AG09309 (cell line): ENCODE measurements around the gene TPD52L3.

Source experiments
- DNase-seq: peaks from one replicate; pipeline ENCODE4 v3.0.0-alpha.2; 2010; ENCODE audit warnings: low read depth
- H3K4me3 ChIP-seq: 2 replicates; pipeline ENCODE4 v1.5.1; 2011; ENCODE audit warnings: mild to moderate bottlenecking, low read depth, low read length, moderate library complexity; ENCODE audit not compliant: control insufficient read depth
- TF ChIP-seq, protein P1 (sequence below): IDR thresholded peaks from 2 replicates; pipeline ENCODE4 v1.5.1; 2011; ENCODE audit warnings: mild to moderate bottlenecking, low read depth, low read length, inconsistent platforms; ENCODE audit not compliant: insufficient read depth, control insufficient read depth; ENCODE audit errors: missing control alignments

The TPD52L3 gene

GRCh38 chr9:6356904-6357303 is 28.7 kb downstream of the TPD52L3 start:
- DNase-seq: no peak
- TF ChIP-seq, protein P1, sequence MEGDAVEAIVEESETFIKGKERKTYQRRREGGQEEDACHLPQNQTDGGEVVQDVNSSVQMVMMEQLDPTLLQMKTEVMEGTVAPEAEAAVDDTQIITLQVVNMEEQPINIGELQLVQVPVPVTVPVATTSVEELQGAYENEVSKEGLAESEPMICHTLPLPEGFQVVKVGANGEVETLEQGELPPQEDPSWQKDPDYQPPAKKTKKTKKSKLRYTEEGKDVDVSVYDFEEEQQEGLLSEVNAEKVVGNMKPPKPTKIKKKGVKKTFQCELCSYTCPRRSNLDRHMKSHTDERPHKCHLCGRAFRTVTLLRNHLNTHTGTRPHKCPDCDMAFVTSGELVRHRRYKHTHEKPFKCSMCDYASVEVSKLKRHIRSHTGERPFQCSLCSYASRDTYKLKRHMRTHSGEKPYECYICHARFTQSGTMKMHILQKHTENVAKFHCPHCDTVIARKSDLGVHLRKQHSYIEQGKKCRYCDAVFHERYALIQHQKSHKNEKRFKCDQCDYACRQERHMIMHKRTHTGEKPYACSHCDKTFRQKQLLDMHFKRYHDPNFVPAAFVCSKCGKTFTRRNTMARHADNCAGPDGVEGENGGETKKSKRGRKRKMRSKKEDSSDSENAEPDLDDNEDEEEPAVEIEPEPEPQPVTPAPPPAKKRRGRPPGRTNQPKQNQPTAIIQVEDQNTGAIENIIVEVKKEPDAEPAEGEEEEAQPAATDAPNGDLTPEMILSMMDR: no peak
- H3K4me3 ChIP-seq: no peak overlapping the region

- TF ChIP-seq, protein P1: no peak
- no peak for DNase-seq
- H3K4me3 ChIP-seq: no peak overlapping the region
These were observed 39.1 kb downstream of the TPD52L3 start for GRCh38 chr9:6367128-6367890.

- no peak for DNase-seq
- H3K4me3 ChIP-seq: no peak overlapping the region
These were observed 40.7 kb downstream of the TPD52L3 start for GRCh38 chr9:6368831-6369230.

More at GRCh38 chr9:6368831-6369230, 40.7 kb downstream of the TPD52L3 start:
- TF ChIP-seq, protein P1: no peak
